ENCODE measurements around the gene DOC2B.

Gene DOC2B

GRCh38 chr17:181245-182049 is at the start of gene DOC2B:
TSS of gene DOC2B (minus strand) at chr17:181650. CDS start at chr17:181479, 171 bp downstream.
- TF ChIP-seq CTCF (IDR thresholded peaks at IDR 0.05; ENCODE audit: extremely low read depth, missing control alignments) = no peak
- no peak for DNase-seq (ENCODE audit: low spot score)

DNA sequence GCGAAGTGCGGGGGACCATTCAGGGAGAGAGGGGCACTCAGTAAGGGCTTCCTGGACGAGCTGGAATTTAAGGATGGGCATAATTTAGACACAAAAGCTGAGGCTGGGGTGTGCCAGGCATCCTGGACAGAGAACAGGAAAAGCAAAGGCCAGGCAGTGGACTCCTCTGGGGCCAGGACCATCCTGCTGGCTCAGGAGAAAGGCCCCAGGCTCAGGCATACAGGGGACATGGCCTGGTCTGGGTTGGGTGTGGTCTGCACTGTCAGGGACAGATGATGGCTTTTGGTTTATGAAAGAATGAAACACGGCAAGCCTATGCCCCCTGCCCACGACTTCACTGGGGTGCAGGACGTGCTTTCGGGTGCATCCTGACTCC is 48.9 kb upstream of the DOC2B start:
- no peak for TF ChIP-seq CTCF (IDR thresholded peaks at IDR 0.05; ENCODE audit: extremely low read depth, missing control alignments)
- no peak for DNase-seq (ENCODE audit: low spot score)

GRCh38 chr17:229709-230394 is 48.4 kb upstream of the DOC2B start:
- no peak for TF ChIP-seq CTCF (IDR thresholded peaks at IDR 0.05; ENCODE audit: extremely low read depth, missing control alignments)
- no peak for DNase-seq (ENCODE audit: low spot score)

- TF ChIP-seq CTCF (IDR thresholded peaks at IDR 0.05; ENCODE audit: extremely low read depth, missing control alignments) = no peak
- no peak for DNase-seq (ENCODE audit: low spot score)
These were observed 47.7 kb upstream of the DOC2B start for GRCh38 chr17:228951-229708.

DNA sequence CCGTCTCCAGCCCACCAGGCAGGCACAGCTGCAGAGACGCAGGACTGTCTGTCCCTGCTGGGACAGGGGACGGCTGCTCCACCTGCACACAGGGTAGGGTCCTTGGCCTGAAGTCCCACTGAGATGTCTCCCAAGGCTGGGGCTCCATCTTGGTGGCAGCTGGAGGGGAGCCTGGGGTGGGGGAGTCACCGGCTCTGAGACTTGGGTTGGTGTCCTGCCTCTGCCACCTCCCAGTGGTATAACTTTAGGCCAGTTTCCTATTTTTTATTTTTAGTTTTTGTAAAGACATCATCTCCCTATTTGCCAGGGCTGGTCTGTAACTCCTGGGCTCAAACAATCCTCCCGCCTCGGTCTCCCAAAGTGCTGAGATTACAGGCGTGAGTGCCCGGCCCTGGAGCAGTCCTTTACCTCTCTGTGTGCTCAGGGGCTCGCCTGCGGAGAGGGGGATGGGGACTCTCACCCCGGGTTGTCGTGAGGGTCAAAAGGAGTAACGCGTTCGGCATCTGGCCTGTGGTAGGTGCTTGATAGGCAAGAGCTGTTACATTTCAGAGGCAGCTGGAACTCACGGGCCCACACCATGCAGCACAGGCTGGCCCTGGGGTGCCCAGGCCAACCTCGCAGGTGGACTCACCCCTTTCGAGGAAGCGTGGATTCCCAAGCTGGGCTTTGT is 46.6 kb upstream of the DOC2B start:
- TF ChIP-seq CTCF (IDR thresholded peaks at IDR 0.05; ENCODE audit: extremely low read depth, missing control alignments) = no peak

GRCh38 chr17:227078-227945 is 45.9 kb upstream of the DOC2B start:
- no peak for TF ChIP-seq CTCF (IDR thresholded peaks at IDR 0.05; ENCODE audit: extremely low read depth, missing control alignments)
- DNase-seq (ENCODE audit: low spot score) = no peak

More for the DNA sequence above, 46.6 kb upstream of the DOC2B start:
- no peak for DNase-seq (ENCODE audit: low spot score)

Measured in GM20000 (cell line).